K562 (cell line): ENCODE measurements around the gene TMEM178A. TPM values are rescaled to one million over a fixed set of nuclear protein-coding genes. Genes with fewer than 3 reads are reported as not detected.

Source experiments
- ATAC-seq: fragments of 200-7000 bp; cut with Tn5 transposase; 3 replicates; pipeline ENCODE4 v1.9.1; 2020; ENCODE audit warnings: moderate library complexity
- BruUV-seq: library from RNA; stranded (reverse); fragments of 400-500 nt; replicated peaks from 2 replicates; lab custom pipeline; 2021; lab: Mats Ljungman, UMichigan
- CTCF ChIA-PET: fragments of 300-600 bp; formaldehyde crosslinking; extraction: SDS; loops from one replicate; lab custom pipeline; 2021; ENCODE audit warnings: low intra/inter-chr PET ratio; lab: Yijun Ruan, JAX
- POLR2A ChIA-PET: fragments of 300-600, 350-650 bp; sonication (Branson Sonifier 250); formaldehyde crosslinking; extraction: SDS; loops from one replicate; lab custom pipeline; 2021; ENCODE audit warnings: antibody characterized with exemption, inconsistent platforms; lab: Yijun Ruan, JAX
- DNase-seq, 4 experiments: peaks; one replicate each; pipeline versions ENCODE4 v3.0.0 to v3.0.0-alpha.2; 2011 to 2018; ENCODE audit warnings: low spot score in 3 of 4, mixed read lengths in 3 of 4; ENCODE audit errors: extremely low read depth in 1 of 4
- FAIRE-seq: peaks from 2 replicates; lab custom pipeline; 2011; peaks lifted over from hg19 to GRCh38; lab: Jason Lieb, UNC
- H2AFZ ChIP-seq: 2 replicates; pipeline ENCODE4 v1.6.0; 2011; ENCODE audit warnings: low read depth, low read length, control low read depth, inconsistent platforms
- H3K27ac ChIP-seq: fragments of 200-600 bp; 3 replicates; pipeline ENCODE4 v1.8.0; 2011; ENCODE audit warnings: low read depth, mild to moderate bottlenecking, control low read depth, inconsistent platforms, low read length, moderate library complexity, mixed read lengths; ENCODE audit errors: extremely low read depth
- H3K27me3 ChIP-seq, 2 experiments: fragments of 300-600 bp in 1 of 2; 2 replicates in 1 of 2; 3 replicates in 1 of 2; pipeline versions ENCODE4 v1.6.0 to v1.8.0; 2011; ENCODE audit warnings: inconsistent platforms in 2 of 2, low read length in 2 of 2, mild to moderate bottlenecking in 1 of 2, mixed read lengths in 1 of 2, moderate library complexity in 1 of 2; ENCODE audit not compliant: control insufficient read depth in 2 of 2, insufficient read depth in 2 of 2
- H3K36me3 ChIP-seq: fragments of 300-600 bp; 3 replicates; pipeline ENCODE4 v1.8.0; 2011; ENCODE audit warnings: mild to moderate bottlenecking, low read length, inconsistent platforms; ENCODE audit not compliant: control insufficient read depth, insufficient read depth
- H3K4me1 ChIP-seq, 2 experiments: fragments of 200-600 bp in 1 of 2; replicated peaks in 1 of 2; 2 replicates in 1 of 2; 3 replicates in 1 of 2; pipeline versions ENCODE4 v1.5.1 to v1.8.0; 2011; ENCODE audit warnings: inconsistent platforms in 2 of 2, low read length in 2 of 2, mild to moderate bottlenecking in 1 of 2, mixed read lengths in 1 of 2, moderate library complexity in 1 of 2; ENCODE audit not compliant: control insufficient read depth in 2 of 2, insufficient read depth in 2 of 2
- H3K4me2 ChIP-seq: 2 replicates; pipeline ENCODE4 v1.6.1; 2011; ENCODE audit warnings: low read length, control low read depth, inconsistent platforms, mixed read lengths; ENCODE audit not compliant: insufficient read depth
- H3K4me3 ChIP-seq: fragments of 200-600 bp; sonication (generic), shearing (Covaris generic); 2 replicates; pipeline ENCODE4 v1.5.1; 2016; ENCODE audit warnings: control low read depth, inconsistent platforms
- H3K79me2 ChIP-seq: fragments of 200-600 bp; 3 replicates; pipeline ENCODE4 v1.8.0; 2011; ENCODE audit warnings: low read length, inconsistent platforms; ENCODE audit not compliant: control insufficient read depth, insufficient read depth
- H3K9ac ChIP-seq, 2 experiments: 2 replicates each; pipeline versions ENCODE4 v1.6.0 to v1.6.1; 2011; ENCODE audit warnings: low read depth in 2 of 2, low read length in 2 of 2, control low read depth in 1 of 2, inconsistent platforms in 1 of 2, mild to moderate bottlenecking in 1 of 2, mixed read lengths in 1 of 2; ENCODE audit not compliant: insufficient read depth in 1 of 2
- H3K9me1 ChIP-seq: one replicate; pipeline ENCODE4 v1.6.0; 2011; ENCODE audit warnings: inconsistent platforms, mild to moderate bottlenecking, low read length, moderate library complexity; ENCODE audit not compliant: control insufficient read depth, insufficient read depth
- H3K9me3 ChIP-seq: replicated peaks from 2 replicates; pipeline ENCODE4 v1.5.1; 2011; ENCODE audit warnings: low read depth, low read length, inconsistent platforms; ENCODE audit not compliant: control insufficient read depth, insufficient read depth
- H4K20me1 ChIP-seq: replicated peaks from 2 replicates; pipeline ENCODE4 v1.6.1; 2011; ENCODE audit warnings: low read length, inconsistent platforms, mixed read lengths; ENCODE audit not compliant: control insufficient read depth, insufficient read depth
- ATF1 ChIP-seq, 2 experiments: fragments of 450-650 bp in 1 of 2; IDR thresholded peaks; 2 replicates each; pipeline ENCODE4 v1.6.1; 2016; ENCODE audit warnings: missing compliant biosample characterization in 1 of 2, missing genetic modification characterization in 1 of 2
- BACH1 ChIP-seq: fragments of 200-800 bp; sonication (Bioruptor generic); IDR thresholded peaks from 2 replicates; pipeline ENCODE4 v1.6.1; 2016; ENCODE audit warnings: missing genetic modification characterization, missing compliant biosample characterization
- HNRNPK ChIP-seq: fragments of 200-400 bp; formaldehyde crosslinking; IDR thresholded peaks from one replicate; pipeline ENCODE4 v1.6.1; 2018; ENCODE audit warnings: mild to moderate bottlenecking, low read depth, low read length; ENCODE audit not compliant: poor library complexity, severe bottlenecking
- KLF13 ChIP-seq: fragments of 450-650 bp; IDR thresholded peaks from 2 replicates; pipeline ENCODE4 v1.6.1; 2016; ENCODE audit warnings: missing genetic modification characterization, low read depth, mild to moderate bottlenecking, missing compliant biosample characterization, moderate library complexity, borderline replicate concordance
- MYC ChIP-seq, 2 experiments: fragments of 250-450 bp in 1 of 2; sonication (Bioruptor Pico) in 1 of 2; IDR thresholded peaks; 2 replicates each; pipeline versions ENCODE4 v1.5.1 to v1.6.1; 2012 to 2021; ENCODE audit warnings: low read depth in 2 of 2, borderline replicate concordance in 1 of 2, improper control_type of control experiment in 1 of 2, low read length in 1 of 2, mild to moderate bottlenecking in 1 of 2, moderate library complexity in 1 of 2
- NEUROD1 ChIP-seq: fragments of 150-350 bp; IDR thresholded peaks from 2 replicates; pipeline ENCODE4 v1.6.1; 2014; ENCODE audit warnings: borderline replicate concordance, low read length, low read depth; ENCODE audit not compliant: partially characterized antibody
- RAD51 ChIP-seq: fragments of 450-650 bp; IDR thresholded peaks from 2 replicates; pipeline ENCODE4 v1.7.1; 2016; ENCODE audit warnings: low read depth, mild to moderate bottlenecking, borderline replicate concordance
- SMC3 ChIP-seq: conservative IDR thresholded peaks from 2 replicates; pipeline ENCODE4 v1.6.1; 2011; ENCODE audit warnings: low read depth, low read length, improper control_type of control experiment; ENCODE audit not compliant: insufficient read depth
- SPI1 ChIP-seq: IDR thresholded peaks from 2 replicates; pipeline ENCODE4 v1.6.1; 2011; ENCODE audit warnings: low read depth, low read length, control low read depth, borderline replicate concordance
- TCF3 ChIP-seq: sonication (generic); formaldehyde crosslinking; IDR thresholded peaks from 2 replicates; pipeline ENCODE4 v1.4.0; 2020; ENCODE audit warnings: mild to moderate bottlenecking, missing genetic modification reagents
- WHSC1 ChIP-seq: IDR thresholded peaks from one replicate; pipeline ENCODE4 v1.6.1; 2012; ENCODE audit warnings: low read length, control low read depth, inconsistent platforms
- ZNF134 ChIP-seq: fragments of 250-450 bp; sonication (Bioruptor Pico); conservative IDR thresholded peaks from 2 replicates; pipeline ENCODE4 v1.4.0; 2020
- ZNF146 ChIP-seq: IDR thresholded peaks from one replicate; pipeline ENCODE4 v1.6.1; 2018; ENCODE audit warnings: missing compliant biosample characterization; ENCODE audit not compliant: unreplicated experiment
- ZZZ3 ChIP-seq: fragments of 450-650 bp; IDR thresholded peaks from 2 replicates; pipeline ENCODE4 v1.6.1; 2016; ENCODE audit warnings: antibody characterized with exemption, mild to moderate bottlenecking, moderate library complexity
- WGBS: fragments of 100-300 bp; shearing (Covaris generic); methylation state at CpG from one replicate; pipeline ENCODE4 v1.1.6; 2016; ENCODE audit warnings: low coverage, mixed read lengths; ENCODE audit not compliant: insufficient coverage; ENCODE audit errors: missing lambda C conversion rate; 5-methylcytosine and 5-hydroxymethylcytosine counted together
- in situ Hi-C: fragments of 300-500 bp; cut with MboI; formaldehyde crosslinking; loops from 4 replicates; pipeline ENCODE4 v1.15.0; 2018; ENCODE audit warnings: inconsistent platforms, mixed read lengths
- intact Hi-C: fragments of 100-400 bp; cut with micrococcal nuclease; formaldehyde crosslinking; loops from 2 replicates; pipeline ENCODE4 v1.14.2; 2022
- polyA plus RNA-seq, 8 experiments: library from polyadenylated mRNA; depleted of rRNA in 4 of 8; stranded (reverse) in 5 of 8; unstranded in 3 of 8; fragments of >200 nt; fragmentation: Nextera tagmentation in 2 of 8; fragmentation: Illumina TruSeq in 1 of 8; extraction: Ambion mirVana in 2 of 8; extraction: Trizol in 1 of 8; gene quantifications; 2 replicates each; pipeline versions ENCODE4 v1.2.1 to v1.2.3, GENCODE V29; 2011 to 2014; ENCODE audit warnings: inconsistent platforms in 1 of 8, missing spikeins in 1 of 8
- total RNA-seq, 7 experiments: library from RNA; depleted of rRNA in 6 of 7; stranded (reverse); fragments of >200 nt in 6 of 7; fragmentation: Illumina TruSeq in 2 of 7; extraction: Trizol in 2 of 7; gene quantifications; 2 replicates each; pipeline versions ENCODE4 v1.2.1 to v1.2.3, GENCODE V29; 2011 to 2021; ENCODE audit warnings: low replicate concordance in 1 of 7
- TF ChIP-seq, protein P1 (sequence below): fragments of 450-650 bp; IDR thresholded peaks from 2 replicates; pipeline ENCODE4 v1.6.1; 2016; ENCODE audit warnings: borderline replicate concordance
- TF ChIP-seq, protein P2 (sequence below): fragments of 200-400 bp; formaldehyde crosslinking; IDR thresholded peaks from 2 replicates; pipeline ENCODE4 v1.6.1; 2017; ENCODE audit warnings: mild to moderate bottlenecking, low read depth, low read length, moderate library complexity

The TMEM178A gene
- total and polyA plus RNA-seq, 9 of the 15 experiments (the other 6 are each of a cell fraction or from before 2014, with no cell fraction given), result 0.04 to 0.17 TPM; not detected in 7

DNA sequence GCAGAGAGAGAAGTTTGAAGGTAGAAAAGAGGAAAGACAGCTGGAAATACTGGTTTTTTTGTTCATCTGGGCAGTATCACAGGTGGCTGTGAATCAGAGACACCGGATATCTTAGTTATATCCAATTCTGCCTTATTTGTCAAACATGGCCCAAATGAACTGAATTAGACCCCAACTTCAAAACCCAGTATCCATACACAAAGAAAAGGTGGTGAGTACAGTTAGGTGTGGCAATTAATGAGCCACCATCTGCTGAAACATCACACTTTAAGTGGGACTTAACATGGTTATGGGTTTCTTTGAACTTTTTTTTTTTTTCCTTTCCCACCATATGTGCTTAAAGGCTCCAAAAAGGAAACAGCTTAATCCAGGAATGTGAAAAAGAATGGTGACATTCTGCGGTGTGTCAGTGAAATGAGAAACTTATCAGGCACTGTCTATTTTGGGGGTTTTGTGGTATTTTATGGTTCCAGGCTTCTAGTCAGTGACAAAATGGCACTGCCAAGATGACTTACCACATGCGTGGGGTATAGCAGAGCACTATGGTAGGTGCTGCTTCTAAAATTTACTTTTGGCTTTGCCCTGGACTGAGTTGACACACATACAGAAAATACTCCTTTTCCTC is 5.0 kb upstream of the TMEM178A start:
- Histone ChIP-seq H3K9me3 (no peaks in the 10 kb centered on the region), H3K9me1 (no peaks in the 10 kb centered on the region), H3K4me2 (no peak overlapping the region), H3K27me3 (peaks cover 13% of the 10 kb centered on the region in 2 experiments; a peak in 4 of 5 replicates), H3K9ac (no peak overlapping the region), H2AFZ (no peak overlapping the region), H3K27ac (no peak overlapping the region), H3K36me3 (no peaks in the 10 kb centered on the region), H3K4me1 (peaks cover 0 to under 1% of the 10 kb centered on the region in 2 experiments; a peak in 1 of 5 replicates), H4K20me1 (no peaks in the 10 kb centered on the region; the same call in 1 of the 2 replicates), H3K4me3 (no peak overlapping the region), H3K79me2 (no peaks in the 10 kb centered on the region)
- CTCF ChIA-PET, result no interaction called here
- ATAC-seq (no peak), DNase-seq (no peak), FAIRE-seq (no peak)
- BruUV-seq, result no TSS peak
- WGBS, result 3% methylated on average over 3 of the region's 3 CpGs
- TF ChIP-seq ATF1 (CRISPR knock-in tag; IDR thresholded peaks at IDR 0.05), result no peak
- TF ChIP-seq ATF1 (tag; IDR thresholded peaks at IDR 0.05), result no peak
- no peak for TF ChIP-seq SMC3
- TF ChIP-seq MYC (IDR thresholded peaks at IDR 0.05; ENCODE audit: low read depth, low read length), result no peak
- no peak for TF ChIP-seq MYC (CRISPR knock-in tag; IDR thresholded peaks at IDR 0.05; ENCODE audit: borderline replicate concordance, low read depth)
- no peak for TF ChIP-seq ZNF146 (CRISPR knock-in tag)
- TF ChIP-seq, protein P1, sequence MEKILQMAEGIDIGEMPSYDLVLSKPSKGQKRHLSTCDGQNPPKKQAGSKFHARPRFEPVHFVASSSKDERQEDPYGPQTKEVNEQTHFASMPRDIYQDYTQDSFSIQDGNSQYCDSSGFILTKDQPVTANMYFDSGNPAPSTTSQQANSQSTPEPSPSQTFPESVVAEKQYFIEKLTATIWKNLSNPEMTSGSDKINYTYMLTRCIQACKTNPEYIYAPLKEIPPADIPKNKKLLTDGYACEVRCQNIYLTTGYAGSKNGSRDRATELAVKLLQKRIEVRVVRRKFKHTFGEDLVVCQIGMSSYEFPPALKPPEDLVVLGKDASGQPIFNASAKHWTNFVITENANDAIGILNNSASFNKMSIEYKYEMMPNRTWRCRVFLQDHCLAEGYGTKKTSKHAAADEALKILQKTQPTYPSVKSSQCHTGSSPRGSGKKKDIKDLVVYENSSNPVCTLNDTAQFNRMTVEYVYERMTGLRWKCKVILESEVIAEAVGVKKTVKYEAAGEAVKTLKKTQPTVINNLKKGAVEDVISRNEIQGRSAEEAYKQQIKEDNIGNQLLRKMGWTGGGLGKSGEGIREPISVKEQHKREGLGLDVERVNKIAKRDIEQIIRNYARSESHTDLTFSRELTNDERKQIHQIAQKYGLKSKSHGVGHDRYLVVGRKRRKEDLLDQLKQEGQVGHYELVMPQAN, result no peak
- TF ChIP-seq TCF3 (CRISPR knock-in tag), result no peak
- no peak for TF ChIP-seq NEUROD1
- no peak for TF ChIP-seq SPI1
- TF ChIP-seq RAD51, result no peak
- TF ChIP-seq, protein P2, sequence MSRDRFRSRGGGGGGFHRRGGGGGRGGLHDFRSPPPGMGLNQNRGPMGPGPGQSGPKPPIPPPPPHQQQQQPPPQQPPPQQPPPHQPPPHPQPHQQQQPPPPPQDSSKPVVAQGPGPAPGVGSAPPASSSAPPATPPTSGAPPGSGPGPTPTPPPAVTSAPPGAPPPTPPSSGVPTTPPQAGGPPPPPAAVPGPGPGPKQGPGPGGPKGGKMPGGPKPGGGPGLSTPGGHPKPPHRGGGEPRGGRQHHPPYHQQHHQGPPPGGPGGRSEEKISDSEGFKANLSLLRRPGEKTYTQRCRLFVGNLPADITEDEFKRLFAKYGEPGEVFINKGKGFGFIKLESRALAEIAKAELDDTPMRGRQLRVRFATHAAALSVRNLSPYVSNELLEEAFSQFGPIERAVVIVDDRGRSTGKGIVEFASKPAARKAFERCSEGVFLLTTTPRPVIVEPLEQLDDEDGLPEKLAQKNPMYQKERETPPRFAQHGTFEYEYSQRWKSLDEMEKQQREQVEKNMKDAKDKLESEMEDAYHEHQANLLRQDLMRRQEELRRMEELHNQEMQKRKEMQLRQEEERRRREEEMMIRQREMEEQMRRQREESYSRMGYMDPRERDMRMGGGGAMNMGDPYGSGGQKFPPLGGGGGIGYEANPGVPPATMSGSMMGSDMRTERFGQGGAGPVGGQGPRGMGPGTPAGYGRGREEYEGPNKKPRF, result no peak
- no peak for TF ChIP-seq ZNF134 (CRISPR knock-in tag)
- TF ChIP-seq KLF13, result no peak
- no peak for TF ChIP-seq BACH1 (tag)
- TF ChIP-seq HNRNPK, result no peak
- TF ChIP-seq ZZZ3, result no peak
- TF ChIP-seq WHSC1, result no peak
- intact Hi-C loops (no loop called here), in situ Hi-C loops (no loop called here)
- POLR2A ChIA-PET, result no interaction called here
